WTC11 (cell line): ENCODE measurements around the gene COMTD1.

Source experiments
- ATF3 ChIP-seq: sonication (generic); formaldehyde crosslinking; conservative IDR thresholded peaks from 2 replicates; pipeline ENCODE4 v1.8.1; 2022; ENCODE audit warnings: mild to moderate bottlenecking, missing genetic modification reagents
- CBFB ChIP-seq: sonication (generic); formaldehyde crosslinking; IDR thresholded peaks from 2 replicates; pipeline ENCODE4 v1.8.1; 2022; ENCODE audit warnings: mild to moderate bottlenecking, low read depth, missing genetic modification reagents
- CREB1 ChIP-seq: sonication (generic); formaldehyde crosslinking; IDR thresholded peaks from 2 replicates; pipeline ENCODE4 v1.8.0; 2023; ENCODE audit warnings: mild to moderate bottlenecking, missing genetic modification reagents
- CREM ChIP-seq: sonication (generic); formaldehyde crosslinking; IDR thresholded peaks from 2 replicates; pipeline ENCODE4 v1.8.1; 2022; ENCODE audit warnings: mild to moderate bottlenecking, missing genetic modification reagents, moderate library complexity
- CTCF ChIP-seq: fragments of 200-600 bp; IDR thresholded peaks from 2 replicates; pipeline ENCODE4 v1.8.0; 2022; ENCODE audit warnings: antibody characterized with exemption
- HMGXB4 ChIP-seq: sonication (generic); formaldehyde crosslinking; IDR thresholded peaks from 2 replicates; pipeline ENCODE4 v1.8.1; 2023; ENCODE audit warnings: mild to moderate bottlenecking, moderate library complexity, missing genetic modification reagents
- NR2C2 ChIP-seq: sonication (generic); formaldehyde crosslinking; IDR thresholded peaks from 2 replicates; pipeline ENCODE4 v1.8.0; 2022; ENCODE audit warnings: mild to moderate bottlenecking, missing genetic modification reagents
- SMAD3 ChIP-seq: sonication (generic); formaldehyde crosslinking; IDR thresholded peaks from 2 replicates; pipeline ENCODE4 v1.8.0; 2022; ENCODE audit warnings: missing genetic modification reagents, mild to moderate bottlenecking, borderline replicate concordance
- SP1 ChIP-seq: sonication (generic); formaldehyde crosslinking; conservative IDR thresholded peaks from 2 replicates; pipeline ENCODE4 v1.8.1; 2022; ENCODE audit warnings: missing genetic modification reagents
- ZNF423 ChIP-seq: fragments of 250-450 bp; sonication (Bioruptor Pico); IDR thresholded peaks from 2 replicates; pipeline ENCODE4 v2.1.2; 2022; ENCODE audit warnings: mild to moderate bottlenecking, moderate library complexity

DNA sequence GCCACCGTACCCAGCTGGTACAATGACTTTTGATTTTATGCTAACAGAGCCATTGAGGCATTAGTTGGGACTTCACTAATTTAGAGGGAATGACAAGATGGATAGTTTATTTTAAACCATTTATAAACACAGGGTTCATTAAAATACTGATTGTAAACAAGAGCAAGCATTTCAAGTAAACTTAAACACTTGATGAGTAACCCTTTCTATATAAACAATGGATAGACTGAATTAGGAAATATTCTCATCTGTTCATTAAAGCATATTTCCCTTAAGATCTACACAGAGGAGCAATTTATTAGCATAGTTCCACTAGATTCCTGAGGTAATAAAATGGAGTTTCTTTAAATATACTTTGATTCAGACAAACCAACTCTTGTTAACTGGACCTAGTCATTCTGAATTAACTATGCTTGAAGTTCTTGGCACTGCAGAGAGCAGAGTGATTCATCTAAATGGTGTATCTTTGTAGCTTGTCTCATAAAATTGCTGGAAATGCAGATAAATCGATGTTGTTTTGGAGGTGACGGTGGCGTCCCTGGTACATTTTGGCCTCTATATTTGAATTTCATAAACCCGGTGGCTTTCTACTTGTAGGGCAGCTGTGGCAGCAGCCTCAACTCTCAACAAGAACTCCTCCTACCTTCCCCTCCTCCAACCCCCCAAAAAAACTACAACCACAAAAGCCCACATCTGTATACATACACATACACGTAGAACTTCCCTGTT is 40.6 kb downstream of the COMTD1 start:
- TF ChIP-seq CTCF (no peak), SMAD3 (CRISPR knock-in tag) (no peak), CREB1 (CRISPR knock-in tag) (no peak), CBFB (no peak), ATF3 (no peak), NR2C2 (CRISPR knock-in tag) (no peak), SP1 (CRISPR knock-in tag) (no peak), CREM (no peak), HMGXB4 (CRISPR knock-in tag) (no peak), ZNF423 (CRISPR knock-in tag) (no peak)
